GM19455 (cell line): ENCODE data around the gene ST3GAL3.
A peak's percentile ranks its signal among the peaks of the same experiment; 100 is the strongest.

Experiments used
- ATAC-seq: cut with Tn5 transposase; IDR thresholded peaks from one replicate; pipeline ENCODE4 v1.9.1; 2021; ENCODE audit not compliant: unreplicated experiment

The ST3GAL3 gene

GRCh38 chr1:43935711-43936427 lies 228.5 kb downstream of the ST3GAL3 start:
- ATAC-seq, result no peak

GRCh38 chr1:43936431-43937151 lies 229.3 kb downstream of the ST3GAL3 start:
- ATAC-seq, result no peak

GRCh38 chr1:43937179-43937865 lies 230.0 kb downstream of the ST3GAL3 start:
- ATAC-seq, result no peak

GRCh38 chr1:43938383-43938782 lies 231.0 kb downstream of the ST3GAL3 start:
- ATAC-seq, result no peak

GRCh38 chr1:43938892-43939587 lies 231.7 kb downstream of the ST3GAL3 start:
- no peak for ATAC-seq

GRCh38 chr1:43942411-43942810 lies 235.1 kb downstream of the ST3GAL3 start:
- ATAC-seq, result no peak

- ATAC-seq, result no peak
These were observed 237.5 kb downstream of the ST3GAL3 start for GRCh38 chr1:43944860-43945259.

- ATAC-seq, result no peak
These were observed 238.4 kb downstream of the ST3GAL3 start for GRCh38 chr1:43945674-43946235.

GRCh38 chr1:43946236-43947060 lies 239.1 kb downstream of the ST3GAL3 start, which contains the start of gene IPO13:
Gene IPO13, plus strand, starts transcription at chr1:43946950. Its CDS starts 651 bp downstream, at chr1:43947601.
- peak; percentile 86 for ATAC-seq

GRCh38 chr1:43947061-43947873 lies 239.9 kb downstream of the ST3GAL3 start:
- peak; percentile 21 for ATAC-seq

- ATAC-seq, result no peak
These were observed 240.6 kb downstream of the ST3GAL3 start for GRCh38 chr1:43947874-43948437.

- no peak for ATAC-seq
These were observed 242.3 kb downstream of the ST3GAL3 start for GRCh38 chr1:43949678-43950077.

- no peak for ATAC-seq
These were observed 244.0 kb downstream of the ST3GAL3 start for GRCh38 chr1:43951021-43951985.

- no peak for ATAC-seq
These were observed 245.5 kb downstream of the ST3GAL3 start for GRCh38 chr1:43952731-43953346.

GRCh38 chr1:43953361-43953760 lies 246.0 kb downstream of the ST3GAL3 start:
- ATAC-seq, result no peak

GRCh38 chr1:43954036-43954435 lies 246.7 kb downstream of the ST3GAL3 start:
- ATAC-seq, result no peak

- ATAC-seq, result no peak
These were observed 248.9 kb downstream of the ST3GAL3 start for GRCh38 chr1:43956234-43956633.
